Measurements from ENCODE around the gene POLN.
"Not testable (repeated sequence)": the region's sequence is repeated elsewhere in the genome, so short reads cannot be mapped to it uniquely, and the experiment has no call there.

Gene POLN

DNA sequence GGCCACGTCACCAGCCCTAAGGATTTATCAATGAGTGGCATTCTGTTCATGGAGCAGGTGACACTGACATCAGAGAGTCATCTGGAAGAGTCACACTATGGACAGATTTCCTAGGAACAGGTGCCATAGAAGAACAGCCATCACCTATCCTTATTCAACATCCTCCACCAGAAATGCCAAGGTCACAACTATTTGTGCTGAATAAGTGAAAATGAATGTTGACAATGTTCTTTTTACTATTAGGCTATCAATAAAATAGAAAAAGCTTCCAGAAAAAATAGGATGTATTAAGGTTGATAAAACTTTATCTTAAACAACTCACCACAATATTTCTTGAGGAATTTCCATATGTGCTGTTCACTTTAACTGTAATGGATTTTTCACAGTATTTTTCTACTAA, 62.9 kb downstream of the POLN start:
- Histone ChIP-seq H3K36me3 (ENCODE audit: insufficient read depth, low read length) (no peaks in the 10 kb centered on the region), H3K9me3 (ENCODE audit: low read length) (no peaks in the 10 kb centered on the region), H3K9ac (ENCODE audit: low read length) (no peak overlapping the region), H3K4me3 (ENCODE audit: low read depth in 1 of 2, low read length in 2 of 2) (no peak overlapping the region), H3K4me1 (ENCODE audit: insufficient read depth, low read length) (no peaks in the 10 kb centered on the region), H3K27ac (ENCODE audit: low read depth, low read length) (no peak overlapping the region), H3K27me3 (ENCODE audit: control insufficient read depth in 1 of 2, insufficient read depth in 2 of 2, low read length in 2 of 2) (no peaks in the 10 kb centered on the region)

DNA sequence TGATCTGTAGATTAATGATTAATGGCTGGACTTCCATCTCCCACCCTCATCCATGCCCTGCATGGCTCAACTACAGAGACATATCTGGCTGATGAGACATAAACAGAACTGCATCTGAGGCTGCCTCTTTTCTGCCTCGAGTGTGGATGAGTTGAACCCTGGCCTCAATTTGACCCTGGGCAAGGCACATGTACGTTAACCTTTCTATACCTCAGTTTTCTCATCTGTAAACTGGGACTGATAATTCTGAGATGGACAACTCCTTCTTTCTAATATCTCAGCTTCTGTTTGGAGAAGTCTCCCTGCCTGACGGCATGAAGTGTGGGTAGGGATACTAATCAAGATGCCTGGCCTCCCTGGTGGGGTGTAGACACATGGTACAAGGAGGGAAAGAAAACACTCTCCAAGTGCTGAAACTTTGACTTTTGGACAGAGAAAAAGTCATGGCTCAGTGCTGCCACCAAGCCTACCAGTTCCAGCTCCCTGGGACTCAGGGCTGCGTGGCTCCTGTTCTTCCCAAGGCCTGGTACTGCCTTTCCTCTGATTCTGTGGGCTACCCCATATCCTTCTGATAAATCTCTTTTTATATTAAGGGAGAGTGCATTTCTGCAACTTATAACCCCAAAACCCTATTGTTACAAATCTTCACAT, 64.4 kb downstream of the POLN start:
- Histone ChIP-seq H3K9ac (ENCODE audit: low read length) (no peak overlapping the region), H3K4me1 (ENCODE audit: insufficient read depth, low read length) (no peaks in the 10 kb centered on the region), H3K27me3 (ENCODE audit: control insufficient read depth in 1 of 2, insufficient read depth in 2 of 2, low read length in 2 of 2) (no peaks in the 10 kb centered on the region), H3K36me3 (ENCODE audit: insufficient read depth, low read length) (no peaks in the 10 kb centered on the region), H3K4me3 (ENCODE audit: low read depth in 1 of 2, low read length in 2 of 2) (no peak overlapping the region), H3K27ac (ENCODE audit: low read depth, low read length) (no peak overlapping the region), H3K9me3 (ENCODE audit: low read length) (no peaks in the 10 kb centered on the region)

DNA sequence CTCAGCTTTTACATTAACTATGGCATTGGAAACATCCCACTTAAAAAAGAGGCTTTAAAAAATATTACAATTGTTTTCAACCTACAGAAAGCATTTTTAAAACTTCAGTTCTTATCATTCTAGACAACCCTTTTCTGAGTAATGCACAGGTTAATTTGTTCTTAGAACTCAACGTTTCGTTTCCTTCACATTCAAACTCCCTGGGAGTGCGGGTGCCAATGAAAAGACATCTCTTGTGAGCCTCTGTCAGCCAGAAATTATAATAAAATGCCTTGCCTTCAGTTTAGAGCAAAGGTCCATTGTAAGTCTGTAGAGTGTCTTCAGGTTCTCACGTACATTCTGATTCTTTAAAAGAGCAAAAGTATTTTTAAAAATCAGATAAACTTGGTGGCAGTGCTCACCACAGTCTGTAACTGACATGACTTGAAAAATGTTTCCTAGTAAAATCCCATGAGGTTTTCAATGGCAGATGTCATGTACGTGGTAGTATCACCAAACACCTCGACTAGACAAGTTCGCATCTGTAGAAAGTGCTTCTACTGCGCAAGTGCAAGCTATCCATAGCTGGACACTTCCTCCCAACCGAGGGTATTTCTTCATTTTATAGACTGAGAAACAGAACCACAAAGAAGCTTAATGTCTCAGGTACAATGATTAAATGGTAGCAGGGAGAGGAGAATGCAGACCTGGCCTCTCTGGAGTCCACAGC, 65.8 kb downstream of the POLN start:
- Histone ChIP-seq H3K27ac (ENCODE audit: low read depth, low read length) (no peak overlapping the region), H3K4me3 (ENCODE audit: low read depth in 1 of 2, low read length in 2 of 2) (no peak overlapping the region), H3K9me3 (ENCODE audit: low read length) (no peaks in the 10 kb centered on the region), H3K27me3 (ENCODE audit: control insufficient read depth in 1 of 2, insufficient read depth in 2 of 2, low read length in 2 of 2) (no peaks in the 10 kb centered on the region), H3K9ac (ENCODE audit: low read length) (no peak overlapping the region), H3K4me1 (ENCODE audit: insufficient read depth, low read length) (no peaks in the 10 kb centered on the region), H3K36me3 (ENCODE audit: insufficient read depth, low read length) (no peaks in the 10 kb centered on the region)

DNA sequence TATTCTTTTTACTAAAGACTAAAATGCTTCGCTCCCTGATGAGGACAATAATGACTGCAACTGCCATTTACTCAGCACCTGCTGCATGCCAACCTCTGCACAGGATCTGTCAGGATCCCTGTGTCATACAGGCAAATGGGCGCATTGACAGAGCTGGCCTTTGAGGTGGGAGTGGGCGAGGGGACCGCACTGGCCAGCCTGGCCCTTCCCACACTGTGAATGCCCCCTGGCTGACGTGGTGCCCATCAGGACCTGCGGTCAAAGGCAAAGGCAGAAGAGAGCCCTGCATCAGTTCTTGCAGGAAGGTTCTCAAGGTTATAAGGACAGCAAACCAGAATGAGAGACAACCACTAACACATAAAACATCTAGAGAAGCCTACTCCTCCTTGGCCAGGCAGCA, 67.9 kb downstream of the POLN start:
- Histone ChIP-seq H3K27me3 (ENCODE audit: control insufficient read depth in 1 of 2, insufficient read depth in 2 of 2, low read length in 2 of 2) (no peaks in the 10 kb centered on the region), H3K4me1 (ENCODE audit: insufficient read depth, low read length) (no peaks in the 10 kb centered on the region), H3K9ac (ENCODE audit: low read length) (no peak overlapping the region), H3K4me3 (ENCODE audit: low read depth in 1 of 2, low read length in 2 of 2) (no peak overlapping the region), H3K36me3 (ENCODE audit: insufficient read depth, low read length) (no peaks in the 10 kb centered on the region), H3K9me3 (ENCODE audit: low read length) (no peaks in the 10 kb centered on the region), H3K27ac (ENCODE audit: low read depth, low read length) (no peak overlapping the region)

DNA sequence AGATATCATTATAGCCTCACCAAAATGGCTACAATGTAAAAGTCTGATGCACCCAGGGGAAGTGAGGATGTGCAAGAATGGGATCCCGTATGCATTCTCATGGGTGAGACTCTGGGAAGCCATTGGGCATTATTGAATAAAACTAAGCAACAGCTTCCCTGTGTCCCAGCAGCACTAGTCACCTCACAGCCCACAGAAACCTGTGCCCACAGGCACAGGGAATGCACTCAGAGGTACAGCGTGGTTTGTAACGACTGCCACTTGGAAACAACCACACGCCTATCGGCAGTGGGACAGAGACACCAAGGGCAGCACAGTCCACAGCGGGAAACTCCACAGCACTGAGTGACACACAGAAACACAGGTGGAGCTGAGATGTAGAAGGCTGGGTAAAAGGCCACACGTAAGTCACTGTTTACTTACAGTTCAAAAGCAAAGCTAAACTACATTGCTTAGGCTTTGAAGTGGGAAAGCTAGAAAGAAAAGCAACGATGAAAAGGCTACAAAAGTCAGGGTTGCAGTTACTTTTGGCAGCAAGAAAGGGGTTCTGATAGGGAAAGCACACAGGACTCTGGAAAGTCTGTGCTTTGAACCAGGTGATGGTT, 69.2 kb downstream of the POLN start:
- Histone ChIP-seq H3K36me3 (ENCODE audit: insufficient read depth, low read length) (no peaks in the 10 kb centered on the region), H3K27me3 (ENCODE audit: control insufficient read depth in 1 of 2, insufficient read depth in 2 of 2, low read length in 2 of 2) (no peaks in the 10 kb centered on the region), H3K27ac (ENCODE audit: low read depth, low read length) (no peak overlapping the region), H3K4me3 (ENCODE audit: low read depth in 1 of 2, low read length in 2 of 2) (no peak overlapping the region), H3K9ac (ENCODE audit: low read length) (no peak overlapping the region), H3K9me3 (ENCODE audit: low read length) (no peaks in the 10 kb centered on the region), H3K4me1 (ENCODE audit: insufficient read depth, low read length) (no peaks in the 10 kb centered on the region)

DNA sequence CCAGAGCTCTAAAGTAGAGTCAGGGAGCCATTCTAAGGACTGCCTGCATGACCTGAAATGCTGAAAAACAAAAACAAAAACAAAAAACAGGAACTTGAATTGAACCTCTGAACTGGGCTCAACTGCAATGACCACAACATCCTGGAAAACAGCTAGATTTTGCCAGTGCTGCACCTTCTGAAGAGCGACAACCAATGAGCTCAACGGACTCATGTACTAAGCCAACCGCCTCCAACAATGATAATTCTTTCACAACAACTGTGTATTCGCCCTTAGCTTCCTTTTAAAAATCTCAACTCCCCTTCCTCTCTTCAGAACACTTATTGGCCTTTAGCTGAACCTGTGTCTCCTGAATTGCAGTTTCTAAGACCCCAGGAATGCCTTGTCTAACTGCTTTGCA, 69.8 kb downstream of the POLN start:
- Histone ChIP-seq H3K9me3 (ENCODE audit: low read length) (no peaks in the 10 kb centered on the region), H3K4me3 (ENCODE audit: low read depth in 1 of 2, low read length in 2 of 2) (no peak overlapping the region), H3K27me3 (ENCODE audit: control insufficient read depth in 1 of 2, insufficient read depth in 2 of 2, low read length in 2 of 2) (no peaks in the 10 kb centered on the region), H3K9ac (ENCODE audit: low read length) (no peak overlapping the region), H3K4me1 (ENCODE audit: insufficient read depth, low read length) (no peaks in the 10 kb centered on the region), H3K36me3 (ENCODE audit: insufficient read depth, low read length) (no peaks in the 10 kb centered on the region), H3K27ac (ENCODE audit: low read depth, low read length) (no peak overlapping the region)

DNA sequence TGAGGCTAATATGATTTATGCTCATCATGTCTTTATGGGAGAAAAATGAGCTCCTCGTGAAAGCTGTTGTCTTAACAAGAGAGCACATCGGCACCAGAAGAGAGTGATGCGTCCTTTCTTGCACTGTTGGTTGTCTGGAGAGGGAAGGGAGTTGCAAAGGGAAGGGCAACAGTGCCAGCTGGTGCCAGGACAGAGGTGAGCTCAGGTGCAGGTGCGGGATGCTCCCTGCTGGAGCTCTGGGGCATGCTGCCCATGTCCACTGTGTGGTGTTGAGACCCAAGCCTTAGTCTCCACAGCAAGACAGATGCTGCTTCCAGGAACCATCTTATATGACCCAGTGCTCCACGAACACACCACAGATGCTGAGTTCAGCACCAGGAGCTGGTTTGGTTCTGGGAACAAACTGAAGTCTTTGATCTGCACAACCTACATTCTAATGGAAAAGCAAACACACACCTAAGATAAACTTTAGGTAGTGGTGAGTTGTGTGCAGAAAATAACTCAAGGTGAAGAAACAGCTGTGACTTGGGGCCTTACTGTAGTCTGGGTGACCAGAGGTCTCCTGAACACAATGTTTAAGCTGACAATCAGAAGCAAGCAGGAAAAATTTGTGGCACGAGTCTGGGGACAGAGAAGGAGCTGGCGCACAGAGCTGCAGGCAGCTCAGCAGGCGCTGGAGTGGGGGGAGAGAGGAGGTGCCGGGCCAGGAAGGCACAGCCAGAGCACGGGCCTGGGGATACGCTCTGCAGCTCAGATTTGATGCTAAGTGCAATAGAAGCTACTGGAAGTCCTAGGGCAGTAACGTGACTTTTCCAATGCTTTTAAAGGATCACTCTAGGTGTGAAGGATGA, 73.2 kb downstream of the POLN start:
- Histone ChIP-seq H3K9me3 (ENCODE audit: low read length) (no peaks in the 10 kb centered on the region), H3K27ac (ENCODE audit: low read depth, low read length) (no peak overlapping the region), H3K9ac (ENCODE audit: low read length) (no peak overlapping the region), H3K4me1 (ENCODE audit: insufficient read depth, low read length) (no peaks in the 10 kb centered on the region), H3K27me3 (ENCODE audit: control insufficient read depth in 1 of 2, insufficient read depth in 2 of 2, low read length in 2 of 2) (no peaks in the 10 kb centered on the region), H3K36me3 (ENCODE audit: insufficient read depth, low read length) (no peaks in the 10 kb centered on the region), H3K4me3 (ENCODE audit: low read depth in 1 of 2, low read length in 2 of 2) (no peak overlapping the region)

DNA sequence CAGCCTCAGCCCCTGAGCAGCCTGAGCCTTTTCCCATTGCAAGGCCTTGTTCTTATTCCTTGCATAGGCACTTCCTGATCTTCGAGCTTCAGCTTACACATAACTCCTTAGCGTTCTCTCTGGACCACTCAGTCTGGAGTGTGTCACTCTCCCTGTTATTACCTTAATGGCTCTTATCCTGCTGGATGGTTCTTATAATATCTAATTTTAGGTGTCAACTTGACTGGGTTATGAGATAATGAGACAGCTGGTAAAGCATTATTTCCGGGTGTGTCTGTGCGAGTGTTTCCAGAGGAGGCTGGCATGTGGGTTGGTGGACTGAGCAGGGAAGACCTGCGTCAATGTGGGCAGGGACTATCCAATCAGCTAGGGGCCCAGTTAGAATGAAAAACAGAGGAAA, 75.7 kb downstream of the POLN start:
- H3K9me3 ChIP-seq (ENCODE audit: low read length) = no peaks in the 10 kb centered on the region
- H3K9ac ChIP-seq (ENCODE audit: low read length) = no peak overlapping the region
- H3K27ac ChIP-seq (ENCODE audit: low read depth, low read length) = no peak overlapping the region
- no peaks in the 10 kb centered on the region for H3K36me3 ChIP-seq (ENCODE audit: insufficient read depth, low read length)
- H3K4me3 ChIP-seq (ENCODE audit: low read depth in 1 of 2, low read length in 2 of 2) = no peak overlapping the region
- H3K4me1 ChIP-seq (ENCODE audit: insufficient read depth, low read length) = no peaks in the 10 kb centered on the region
- no peaks in the 10 kb centered on the region for H3K27me3 ChIP-seq (ENCODE audit: control insufficient read depth in 1 of 2, insufficient read depth in 2 of 2, low read length in 2 of 2)

DNA sequence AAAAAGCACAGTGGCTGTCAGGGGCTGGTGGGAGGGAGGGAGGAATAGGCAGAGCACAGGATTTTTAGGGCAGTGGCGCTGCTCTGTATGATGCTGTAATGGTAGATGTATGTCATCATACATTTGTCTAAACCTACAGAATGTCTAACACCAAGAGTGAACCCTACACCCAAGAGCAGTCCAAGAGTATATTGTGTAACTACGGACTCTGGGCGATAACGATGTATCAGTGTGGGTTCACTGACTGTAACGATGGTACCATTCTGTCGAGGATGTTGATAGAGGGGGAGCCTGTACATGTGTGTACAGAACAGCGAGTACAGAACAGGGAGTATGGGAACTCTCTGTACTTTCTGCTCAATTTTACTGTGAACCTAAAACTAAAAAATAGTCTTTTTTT, 76.5 kb downstream of the POLN start:
- Histone ChIP-seq H3K27me3 (ENCODE audit: control insufficient read depth in 1 of 2, insufficient read depth in 2 of 2, low read length in 2 of 2) (no peaks in the 10 kb centered on the region), H3K9me3 (ENCODE audit: low read length) (no peaks in the 10 kb centered on the region), H3K4me3 (ENCODE audit: low read depth in 1 of 2, low read length in 2 of 2) (no peak overlapping the region), H3K4me1 (ENCODE audit: insufficient read depth, low read length) (no peaks in the 10 kb centered on the region), H3K27ac (ENCODE audit: low read depth, low read length) (no peak overlapping the region), H3K9ac (ENCODE audit: low read length) (no peak overlapping the region), H3K36me3 (ENCODE audit: insufficient read depth, low read length) (no peaks in the 10 kb centered on the region)

DNA sequence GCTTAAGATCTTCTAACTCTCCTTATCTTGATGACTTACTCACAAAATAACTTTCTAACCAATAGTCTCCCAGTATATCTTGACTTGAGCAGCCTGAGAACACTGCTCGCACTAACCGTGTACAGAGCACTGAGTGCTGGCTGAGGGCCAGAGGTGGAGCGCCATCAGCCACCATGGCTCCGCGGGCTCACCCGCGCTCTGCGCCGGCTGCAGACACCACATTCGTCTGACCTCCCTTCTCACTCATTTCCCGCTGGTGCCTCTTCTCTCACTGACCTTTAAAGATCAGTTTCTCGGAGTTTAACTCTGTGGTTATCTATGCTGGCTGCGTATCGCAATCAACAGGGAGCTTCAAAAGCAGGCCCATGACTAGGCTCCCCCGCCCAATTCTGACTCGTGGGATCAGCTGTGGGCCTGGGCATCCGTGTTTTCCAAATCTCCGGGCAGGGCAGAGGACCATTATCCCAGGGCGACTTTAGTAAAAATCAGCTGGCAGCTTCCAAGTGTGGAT, 78.6 kb downstream of the POLN start:
- Histone ChIP-seq H3K9ac (ENCODE audit: low read length) (no peak overlapping the region), H3K4me3 (ENCODE audit: low read depth in 1 of 2, low read length in 2 of 2) (no peak overlapping the region), H3K4me1 (ENCODE audit: insufficient read depth, low read length) (no peaks in the 10 kb centered on the region), H3K9me3 (ENCODE audit: low read length) (no peaks in the 10 kb centered on the region), H3K27me3 (ENCODE audit: control insufficient read depth in 1 of 2, insufficient read depth in 2 of 2, low read length in 2 of 2) (no peaks in the 10 kb centered on the region), H3K27ac (ENCODE audit: low read depth, low read length) (no peak overlapping the region), H3K36me3 (ENCODE audit: insufficient read depth, low read length) (no peaks in the 10 kb centered on the region)

DNA sequence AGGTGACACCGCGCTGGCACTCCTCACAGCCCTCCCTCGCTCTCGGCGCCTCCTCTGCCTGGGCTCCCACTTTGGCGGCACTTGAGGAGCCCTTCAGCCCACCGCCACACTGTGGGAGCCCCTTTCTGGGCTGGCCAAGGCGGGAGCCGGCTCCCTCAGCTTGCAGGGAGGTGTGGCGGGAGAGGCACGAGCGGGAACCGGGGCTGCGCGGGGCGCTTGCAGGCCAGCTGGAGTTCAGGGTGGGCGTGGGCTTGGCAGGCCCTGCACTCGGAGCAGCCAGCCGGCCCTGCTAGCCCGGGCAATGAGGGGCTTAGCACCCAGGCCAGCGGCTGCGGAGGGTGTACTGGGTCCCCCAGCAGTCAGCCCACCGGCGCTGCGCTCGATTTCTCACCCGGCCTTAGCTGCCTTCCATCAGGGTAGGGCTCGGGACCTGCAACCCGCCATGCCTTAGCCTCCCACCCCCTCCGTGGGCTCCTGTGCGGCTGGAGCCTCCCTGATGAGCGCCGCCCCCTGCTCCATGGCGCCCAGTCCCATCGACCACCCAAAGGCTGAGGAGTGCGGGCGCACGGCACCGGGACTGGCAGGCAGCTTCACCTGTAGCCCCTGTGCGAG, 80.7 kb downstream of the POLN start:
- not testable (repeated sequence) for H3K9me3 ChIP-seq (ENCODE audit: low read length)

More for the DNA sequence above, 80.7 kb downstream of the POLN start:
- not testable (repeated sequence) for H3K4me3 ChIP-seq (ENCODE audit: low read depth in 1 of 2, low read length in 2 of 2); H3K27me3 ChIP-seq (ENCODE audit: control insufficient read depth in 1 of 2, insufficient read depth in 2 of 2, low read length in 2 of 2); H3K9ac ChIP-seq (ENCODE audit: low read length); H3K27ac ChIP-seq (ENCODE audit: low read depth, low read length); H3K36me3 ChIP-seq (ENCODE audit: insufficient read depth, low read length); H3K4me1 ChIP-seq (ENCODE audit: insufficient read depth, low read length)

Measured in muscle layer of colon (tissue), 2 donors.